GM10266 (cell line): ENCODE results near the gene NXT1.

Experiments
- DNase-seq: peaks from one replicate; pipeline ENCODE4 v3.0.0; 2012; ENCODE audit errors: extremely low spot score
- TF ChIP-seq, protein P1 (sequence below): IDR thresholded peaks from 2 replicates; pipeline ENCODE4 v1.5.1; 2012; ENCODE audit warnings: mild to moderate bottlenecking, low read depth; ENCODE audit not compliant: control insufficient read depth, insufficient read depth; ENCODE audit errors: missing control alignments

Gene NXT1

DNA sequence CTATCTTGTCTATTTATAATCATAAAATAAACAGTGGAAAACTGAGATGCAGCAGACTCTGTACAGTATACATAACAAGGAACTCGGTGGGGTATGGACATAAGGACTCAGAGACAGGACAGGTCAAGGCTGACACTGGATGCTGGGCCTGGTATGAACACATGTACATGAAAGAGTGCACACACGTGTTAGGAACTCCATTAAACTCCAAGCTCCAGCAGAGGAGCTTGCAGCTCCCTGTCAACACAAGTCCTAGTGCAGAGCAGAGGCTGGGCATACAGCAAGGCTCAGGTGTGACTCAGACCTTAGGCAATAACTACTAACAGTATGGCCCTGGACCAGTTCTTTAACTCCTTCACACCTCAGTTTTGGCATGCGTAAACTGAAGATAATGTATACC is 53.6 kb downstream of the NXT1 start:
- TF ChIP-seq, protein P1, sequence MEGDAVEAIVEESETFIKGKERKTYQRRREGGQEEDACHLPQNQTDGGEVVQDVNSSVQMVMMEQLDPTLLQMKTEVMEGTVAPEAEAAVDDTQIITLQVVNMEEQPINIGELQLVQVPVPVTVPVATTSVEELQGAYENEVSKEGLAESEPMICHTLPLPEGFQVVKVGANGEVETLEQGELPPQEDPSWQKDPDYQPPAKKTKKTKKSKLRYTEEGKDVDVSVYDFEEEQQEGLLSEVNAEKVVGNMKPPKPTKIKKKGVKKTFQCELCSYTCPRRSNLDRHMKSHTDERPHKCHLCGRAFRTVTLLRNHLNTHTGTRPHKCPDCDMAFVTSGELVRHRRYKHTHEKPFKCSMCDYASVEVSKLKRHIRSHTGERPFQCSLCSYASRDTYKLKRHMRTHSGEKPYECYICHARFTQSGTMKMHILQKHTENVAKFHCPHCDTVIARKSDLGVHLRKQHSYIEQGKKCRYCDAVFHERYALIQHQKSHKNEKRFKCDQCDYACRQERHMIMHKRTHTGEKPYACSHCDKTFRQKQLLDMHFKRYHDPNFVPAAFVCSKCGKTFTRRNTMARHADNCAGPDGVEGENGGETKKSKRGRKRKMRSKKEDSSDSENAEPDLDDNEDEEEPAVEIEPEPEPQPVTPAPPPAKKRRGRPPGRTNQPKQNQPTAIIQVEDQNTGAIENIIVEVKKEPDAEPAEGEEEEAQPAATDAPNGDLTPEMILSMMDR = no peak
- DNase-seq = no peak
